Daoy (cell line): ENCODE results near the gene GUCD1. TPM values are rescaled to one million over a fixed set of nuclear protein-coding genes. Genes with fewer than 3 reads are reported as not detected.
A peak's percentile ranks its signal among the peaks of the same experiment; 100 is the strongest.
"Not testable (repeated sequence)": the region's sequence is repeated elsewhere in the genome, so short reads cannot be mapped to it uniquely, and the experiment has no call there.

ENCODE experiments used
- DNase-seq: peaks from one replicate; pipeline ENCODE4 v3.0.0-alpha.2; 2015; ENCODE audit warnings: low read depth
- total RNA-seq: library from RNA; depleted of rRNA; stranded (reverse); fragments of >200 nt; shearing (Covaris generic); gene quantifications from 2 replicates; pipeline ENCODE4 v1.2.3, GENCODE V29; 2014

The GUCD1 gene
- total RNA-seq, 1 experiment from 2014 or later: 73.8 TPM

DNA sequence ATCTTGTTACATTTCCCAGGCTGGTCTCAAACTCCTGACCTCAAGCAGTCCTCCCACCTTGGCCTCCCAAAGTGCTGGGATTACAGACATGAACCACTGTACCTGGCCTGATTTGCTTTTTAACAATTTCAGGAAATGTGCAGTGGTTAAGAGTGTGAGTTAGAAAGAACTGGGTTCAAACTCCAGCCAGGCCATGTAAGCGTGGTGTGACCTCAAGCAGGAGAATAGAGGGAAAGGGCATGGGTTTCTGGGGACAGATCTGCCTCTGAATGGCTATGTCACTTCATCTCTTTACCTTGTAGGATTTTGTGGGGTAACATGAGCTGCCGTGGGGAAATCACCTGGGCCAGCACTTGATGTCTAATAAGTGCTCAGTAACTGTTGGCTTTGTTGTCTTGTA is 10.1 kb upstream of the GUCD1 start:
- no peak for DNase-seq

GRCh38 chr22:24564376-24565058 is 9.6 kb upstream of the GUCD1 start:
- DNase-seq: no peak

DNA sequence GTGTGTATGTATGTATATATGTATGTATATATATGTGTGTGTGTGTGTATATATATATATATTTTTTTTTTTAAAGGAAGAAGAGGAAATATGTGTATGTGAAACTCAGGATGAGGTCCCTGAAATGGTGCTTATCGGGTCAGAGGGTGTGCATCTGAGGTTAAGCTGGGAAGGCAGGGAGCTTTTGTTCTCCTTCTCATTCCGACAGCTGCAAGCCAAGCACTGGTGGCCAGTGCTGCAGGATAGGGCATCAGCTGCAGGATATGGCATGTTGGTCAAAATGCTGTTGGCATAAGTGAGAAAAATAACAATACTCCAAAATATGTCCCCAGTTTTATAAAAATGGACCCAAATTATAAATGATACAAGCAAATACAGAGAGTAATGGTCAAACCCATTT is 8.3 kb upstream of the GUCD1 start:
- no peak for DNase-seq

DNA sequence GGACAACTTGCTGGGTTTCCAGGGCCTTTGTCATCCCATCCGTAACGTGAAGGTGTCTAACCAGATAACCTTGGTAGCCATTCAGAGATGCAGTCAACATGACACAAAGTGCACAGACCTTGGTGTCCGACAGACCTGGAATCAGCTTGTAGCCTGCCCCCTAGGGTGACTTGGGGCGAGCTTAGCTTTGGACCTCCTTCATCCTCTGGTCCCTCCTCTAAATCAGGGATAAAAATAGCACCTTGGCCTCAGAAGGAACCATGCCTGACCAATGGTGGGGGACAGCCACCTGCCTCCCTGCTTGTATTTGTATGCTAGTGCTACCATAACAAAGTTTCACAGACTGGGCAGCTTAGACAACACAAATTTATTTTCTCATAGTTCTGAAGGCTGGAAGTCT is 4.5 kb upstream of the GUCD1 start:
- no peak for DNase-seq

DNA sequence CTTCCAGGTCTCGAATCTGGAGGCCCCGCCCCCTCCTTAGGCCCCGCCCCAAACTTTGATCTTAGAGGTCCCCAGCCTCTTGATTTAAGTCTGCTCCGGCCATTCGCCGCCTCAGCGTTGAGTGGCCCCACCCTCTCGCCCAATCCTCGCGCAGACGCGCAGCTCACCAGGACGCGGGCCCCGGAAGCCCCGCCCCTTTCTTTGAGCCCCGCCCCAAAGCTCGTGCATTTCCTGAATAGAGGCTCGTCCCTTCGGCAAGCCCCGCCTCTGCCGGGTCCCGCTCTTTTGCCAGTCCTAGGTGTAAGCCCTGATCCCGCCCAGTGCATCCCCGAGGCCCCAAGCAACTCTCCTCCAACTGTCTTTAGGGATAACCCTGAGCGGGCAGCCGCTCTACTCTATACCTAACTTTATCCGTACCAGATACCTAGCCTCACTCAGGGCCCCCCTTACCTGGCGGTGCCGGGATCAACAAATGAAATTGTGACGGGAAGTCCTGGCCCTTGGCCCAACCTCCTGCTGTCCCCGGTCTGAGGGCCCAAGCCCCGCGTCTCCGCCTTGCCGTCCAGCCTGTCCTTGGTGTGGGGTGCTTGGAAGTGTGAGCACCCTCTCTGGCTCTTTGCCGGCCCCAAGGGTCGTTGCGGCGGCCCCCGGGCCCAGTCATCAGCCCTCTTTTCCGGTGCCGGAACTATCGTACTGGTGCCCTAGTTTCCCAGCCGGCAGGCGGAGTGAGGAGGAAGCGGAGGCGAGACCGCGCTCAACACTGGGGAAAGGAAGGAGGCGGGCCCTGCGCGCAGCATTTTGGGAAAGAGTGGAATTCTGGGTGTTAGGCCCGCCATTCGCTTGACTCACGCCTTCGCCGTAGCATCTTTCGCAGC is 464 bp upstream of the GUCD1 start, which contains the start of gene SNRPD3:
TSS of gene SNRPD3 (plus strand) at position 835 of the 875 bp plus-strand sequence. CDS start 1,676 bp downstream, outside the sequence.
- DNase-seq: peak; percentile 98

GRCh38 chr22:24553597-24554312 is 1.2 kb downstream of the GUCD1 start:
- DNase-seq: no peak

DNA sequence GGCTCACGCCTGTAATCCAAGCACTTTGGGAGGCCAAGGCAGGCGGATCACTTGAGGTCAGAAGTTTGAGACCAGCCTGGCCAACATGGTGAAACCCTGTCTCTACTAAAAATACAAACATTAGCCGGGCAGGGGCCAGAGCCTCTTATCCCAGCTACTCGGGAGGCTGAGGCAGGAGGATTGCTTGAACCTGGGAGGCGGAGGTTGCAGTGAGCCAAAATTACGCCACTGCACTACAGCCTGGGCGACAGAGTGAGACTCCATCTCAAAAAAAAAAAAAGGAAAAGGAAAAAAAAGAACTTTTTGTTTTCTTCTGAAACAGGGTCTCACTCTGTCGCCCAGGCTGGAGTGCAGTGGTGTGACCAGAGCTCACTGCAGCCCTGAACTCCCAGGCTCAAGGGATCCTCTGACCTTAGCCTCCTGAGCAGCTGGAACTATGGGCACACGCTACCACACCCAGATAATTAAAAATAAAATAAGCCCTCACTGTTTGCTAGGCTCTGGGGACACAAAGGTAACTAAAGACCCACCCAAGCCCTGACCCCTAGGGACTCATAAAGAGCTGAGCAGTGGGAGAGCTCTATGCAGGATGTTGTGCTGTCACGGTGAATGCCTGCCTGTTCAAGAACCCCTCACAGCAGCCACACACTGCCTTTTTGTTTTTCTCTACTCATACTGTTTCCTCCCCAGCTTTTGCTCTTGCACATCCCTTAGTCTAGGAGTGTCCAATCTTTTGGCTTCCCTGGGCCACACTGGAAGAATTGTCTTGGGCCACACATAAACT is 2.2 kb downstream of the GUCD1 start:
- DNase-seq: not testable (repeated sequence)

- DNase-seq: no peak
Observed at GRCh38 chr22:24550902-24551435, 4.0 kb downstream of the GUCD1 start.

GRCh38 chr22:24550028-24550901 is 4.7 kb downstream of the GUCD1 start:
- no peak for DNase-seq

DNA sequence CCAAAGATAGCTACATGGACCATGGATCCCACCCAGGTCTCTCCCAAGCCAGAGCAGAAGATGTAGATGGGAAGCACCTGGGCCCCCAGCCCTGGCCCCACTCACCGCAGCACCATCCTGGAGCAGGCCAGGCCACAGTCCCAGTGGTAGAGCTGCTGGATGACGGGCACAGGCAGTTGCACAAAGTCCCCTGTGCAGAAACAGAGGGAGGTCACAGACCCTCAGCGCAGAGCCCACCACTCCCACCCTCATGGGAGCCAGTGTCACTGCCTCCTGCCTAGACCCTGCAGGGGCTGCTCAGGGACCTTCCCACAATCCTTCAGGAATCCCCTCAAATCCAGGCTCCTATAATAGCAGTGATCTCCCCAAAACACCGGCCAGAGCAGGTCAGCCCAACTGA is 6.1 kb downstream of the GUCD1 start:
- no peak for DNase-seq

GRCh38 chr22:24543679-24544243 is 11.2 kb downstream of the GUCD1 start:
- DNase-seq: no peak

- no peak for DNase-seq
Observed at GRCh38 chr22:24543185-24543601, 11.7 kb downstream of the GUCD1 start.

- no peak for DNase-seq
Observed at GRCh38 chr22:24542641-24543040, 12.3 kb downstream of the GUCD1 start.

DNA sequence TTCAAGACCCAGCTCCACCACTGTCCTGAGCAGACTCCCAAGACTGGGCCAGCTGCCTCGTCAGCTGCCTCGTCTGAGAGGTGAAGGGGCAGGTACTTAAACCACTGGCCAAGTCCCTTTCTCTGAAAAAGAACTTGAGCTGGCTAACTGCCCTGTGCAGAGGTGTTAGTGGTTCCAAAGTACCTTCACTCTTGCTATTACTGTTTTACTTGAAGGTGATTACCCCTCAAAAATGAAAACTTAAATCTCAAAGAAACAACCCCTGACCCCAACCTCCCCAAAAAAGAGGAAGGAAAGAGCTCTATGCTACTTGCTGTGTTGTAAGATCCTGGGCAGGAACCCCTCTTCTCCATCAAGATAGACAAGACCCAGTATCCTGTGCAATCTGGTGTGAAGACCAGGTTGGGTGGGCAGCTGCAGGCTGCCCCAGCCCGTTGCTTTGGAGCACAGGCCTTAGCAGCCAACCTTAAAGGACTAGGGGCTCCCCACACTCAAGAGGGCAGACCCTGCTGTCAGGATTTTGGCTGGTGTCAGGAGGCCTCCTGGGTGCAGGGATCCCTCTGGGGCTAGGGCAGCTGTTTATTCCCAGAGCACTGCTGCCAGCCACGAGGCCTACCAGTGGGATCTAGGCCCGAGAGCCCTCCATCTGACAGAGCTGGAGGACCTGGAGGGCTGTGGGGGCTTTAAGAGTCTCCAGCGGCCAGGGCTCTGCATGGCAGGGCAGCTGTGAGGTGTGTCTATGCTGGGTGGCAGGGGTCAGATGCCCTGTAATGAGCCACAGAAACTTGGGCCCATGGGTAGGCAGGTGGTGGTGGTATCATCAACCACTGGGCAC is 13.0 kb downstream of the GUCD1 start:
- DNase-seq: no peak

- DNase-seq: no peak
Observed at GRCh38 chr22:24540470-24540869, 14.5 kb downstream of the GUCD1 start.

DNA sequence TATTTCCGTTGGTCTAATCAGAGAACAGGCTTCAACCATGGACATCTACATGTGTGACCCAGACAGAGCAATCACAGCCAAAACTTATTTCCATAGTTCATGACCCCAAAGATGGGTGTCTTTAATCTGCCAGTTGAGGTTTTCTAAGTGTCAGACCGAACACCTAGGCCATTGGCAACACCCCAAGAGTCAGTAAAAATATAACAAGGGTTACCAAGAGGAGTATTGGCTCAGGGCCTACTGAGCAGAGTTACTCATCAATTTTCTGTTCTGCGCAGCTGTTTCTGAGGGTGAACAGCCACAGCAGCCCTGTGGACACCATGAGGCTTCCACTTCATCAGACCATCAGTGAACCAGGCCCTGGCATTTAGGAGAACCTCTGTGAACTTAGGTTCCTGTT is 18.8 kb downstream of the GUCD1 start:
- no peak for DNase-seq

DNA sequence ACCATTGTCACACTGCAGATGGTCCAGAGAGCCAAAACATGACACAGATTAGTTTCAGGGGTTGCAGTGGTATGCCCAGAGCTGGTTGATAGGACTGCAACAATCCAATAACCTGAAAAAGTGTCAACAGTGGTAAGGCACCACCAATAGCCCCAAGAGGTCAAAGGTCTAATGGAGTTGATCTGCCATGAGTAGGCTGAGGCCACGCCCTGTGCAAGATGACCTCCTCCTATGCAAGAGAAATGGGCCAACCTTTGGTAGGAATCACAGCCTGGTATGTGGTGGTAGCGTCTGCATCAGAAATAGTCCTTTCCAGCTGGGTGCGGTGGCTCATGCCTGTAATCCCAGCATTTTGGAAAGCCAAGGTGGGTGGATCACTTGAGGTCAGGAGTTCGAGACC is 19.6 kb downstream of the GUCD1 start:
- no peak for DNase-seq

GRCh38 chr22:24532075-24532474 is 22.9 kb downstream of the GUCD1 start:
- no peak for DNase-seq

GRCh38 chr22:24530968-24531367 is 24.0 kb downstream of the GUCD1 start:
- DNase-seq: not testable (repeated sequence)
